A549 (cell line): ENCODE results near the gene SLC5A5. TPM values are rescaled to one million over a fixed set of nuclear protein-coding genes. Genes with fewer than 3 reads are reported as not detected.

ENCODE experiments used
- ATAC-seq, 2 experiments: fragments of 200-7000 bp in 1 of 2; fragments of >200 bp in 1 of 2; cut with Nextera tagmentation in 1 of 2; cut with Tn5 transposase in 1 of 2; 3 replicates each; pipeline versions ENCODE4 v1.8.0 to v1.9.1; 2018 to 2020; ENCODE audit warnings: mild to moderate bottlenecking in 1 of 2, moderate library complexity in 1 of 2
- CTCF ChIA-PET: fragments of 300-600 bp; sonication (Branson Sonifier 250); formaldehyde crosslinking; extraction: SDS; loops from one replicate; lab custom pipeline; 2021; ENCODE audit warnings: antibody characterized with exemption, inconsistent platforms; lab: Yijun Ruan, JAX
- POLR2A ChIA-PET: fragments of 350-600 bp; formaldehyde crosslinking; extraction: SDS; loops from one replicate; lab custom pipeline; 2021; ENCODE audit warnings: antibody characterized with exemption, inconsistent platforms; lab: Yijun Ruan, JAX
- DNase-seq, 2 experiments: peaks; one replicate each; pipeline versions ENCODE4 v3.0.0 to v3.0.0-alpha.2; 2011 to 2016; ENCODE audit warnings: low read depth in 1 of 2, low spot score in 1 of 2
- FAIRE-seq: peaks from 2 replicates; lab custom pipeline; 2011; peaks lifted over from hg19 to GRCh38; lab: Jason Lieb, UNC
- H3K27ac ChIP-seq, 2 experiments: fragments of >200 bp; sonication (Bioruptor Twin); formaldehyde crosslinking; 3 replicates each; pipeline ENCODE4 v1.5.1; 2016 to 2017
- H3K4me1 ChIP-seq: fragments of >200 bp; sonication (Bioruptor Twin); formaldehyde crosslinking; 3 replicates; pipeline ENCODE4 v1.6.1; 2016
- H3K4me2 ChIP-seq: fragments of >200 bp; sonication (Bioruptor Twin); formaldehyde crosslinking; 3 replicates; pipeline ENCODE4 v1.6.1; 2016
- H3K4me3 ChIP-seq: fragments of >200 bp; sonication (Bioruptor Twin); formaldehyde crosslinking; 3 replicates; pipeline ENCODE4 v1.5.1; 2016
- H3K9me3 ChIP-seq: fragments of >200 bp; sonication (Bioruptor Twin); formaldehyde crosslinking; 3 replicates; pipeline ENCODE4 v1.6.1; 2016
- BHLHE40 ChIP-seq: IDR thresholded peaks from 2 replicates; pipeline ENCODE4 v1.6.1; 2012; ENCODE audit warnings: low read depth, low read length, inconsistent platforms
- CHD2 ChIP-seq: fragments of 150-350 bp; IDR thresholded peaks from 2 replicates; pipeline ENCODE4 v1.6.1; 2014; ENCODE audit warnings: low read length; ENCODE audit not compliant: partially characterized antibody
- EHMT2 ChIP-seq: fragments of 200-600 bp; sonication (generic); IDR thresholded peaks from 2 replicates; pipeline ENCODE4 v1.6.1; 2016; ENCODE audit warnings: antibody characterized with exemption, low read depth, mild to moderate bottlenecking, moderate library complexity
- ESRRA ChIP-seq: fragments of 150-350 bp; IDR thresholded peaks from 2 replicates; pipeline ENCODE4 v1.6.1; 2014; ENCODE audit warnings: mild to moderate bottlenecking, low read length, borderline replicate concordance
- FOSB ChIP-seq: fragments of 250-450 bp; sonication (Bioruptor Pico); IDR thresholded peaks from 2 replicates; pipeline ENCODE4 v1.5.0; 2020; ENCODE audit warnings: mild to moderate bottlenecking, moderate library complexity
- FOSL2 ChIP-seq, 2 experiments: fragments of 450-650 bp in 1 of 2; fragments of >200 bp in 1 of 2; sonication (Bioruptor Twin) in 1 of 2; formaldehyde crosslinking; IDR thresholded peaks; 2 replicates each; pipeline versions ENCODE4 v1.5.0 to v1.6.1; 2016 to 2020; ENCODE audit warnings: mild to moderate bottlenecking in 1 of 2, moderate library complexity in 1 of 2
- HDAC2 ChIP-seq: fragments of 200-600 bp; sonication (generic); IDR thresholded peaks from 2 replicates; pipeline ENCODE4 v1.6.1; 2016
- HEYL ChIP-seq: fragments of 250-450 bp; sonication (Bioruptor Pico); IDR thresholded peaks from 2 replicates; pipeline ENCODE4 v1.8.0; 2021; ENCODE audit warnings: mild to moderate bottlenecking, moderate library complexity
- HOXA7 ChIP-seq: fragments of 250-450 bp; sonication (Bioruptor Pico); IDR thresholded peaks from 2 replicates; pipeline ENCODE4 v1.5.0; 2020; ENCODE audit warnings: mild to moderate bottlenecking, moderate library complexity
- HOXB13 ChIP-seq: fragments of 250-450 bp; sonication (Bioruptor Pico); IDR thresholded peaks from 2 replicates; pipeline ENCODE4 v1.5.0; 2020; ENCODE audit warnings: low read depth, mild to moderate bottlenecking, moderate library complexity
- KDM1A ChIP-seq: fragments of 200-600 bp; sonication (generic); IDR thresholded peaks from 2 replicates; pipeline ENCODE4 v1.6.1; 2016; ENCODE audit warnings: low read depth, mild to moderate bottlenecking
- MAZ ChIP-seq: fragments of 150-350 bp; IDR thresholded peaks from 2 replicates; pipeline ENCODE4 v1.6.1; 2014; ENCODE audit warnings: antibody characterized with exemption, low read depth, low read length, borderline replicate concordance
- RFX5 ChIP-seq: fragments of 450-650 bp; IDR thresholded peaks from 2 replicates; pipeline ENCODE4 v1.7.1; 2014; ENCODE audit warnings: antibody characterized with exemption, mild to moderate bottlenecking, moderate library complexity
- RNF2 ChIP-seq: fragments of 200-600 bp; sonication (generic); IDR thresholded peaks from 2 replicates; pipeline ENCODE4 v1.6.1; 2016; ENCODE audit warnings: low read depth, mild to moderate bottlenecking, antibody characterized with exemption, moderate library complexity, borderline replicate concordance
- TFCP2L1 ChIP-seq: fragments of 250-450 bp; sonication (Bioruptor Pico); IDR thresholded peaks from 2 replicates; pipeline ENCODE4 v1.5.0; 2021; ENCODE audit warnings: mild to moderate bottlenecking
- ZFP36 ChIP-seq: fragments of 450-650 bp; IDR thresholded peaks from 2 replicates; pipeline ENCODE4 v1.6.1; 2014; ENCODE audit warnings: borderline replicate concordance; ENCODE audit not compliant: partially characterized antibody
- WGBS: methylation state at CpG from one replicate; pipeline ENCODE4 v1.1.6; 2017; ENCODE audit errors: missing lambda C conversion rate; 5-methylcytosine and 5-hydroxymethylcytosine counted together
- polyA plus RNA-seq, 4 experiments: library from polyadenylated mRNA; depleted of rRNA in 3 of 4; stranded (reverse); fragments of >200 nt; fragmentation: RNase III in 1 of 4; extraction: RNeasy Plus Mini Kit Qiagen cat#74134 plus additional on column Dnase treatment in 1 of 4; gene quantifications; 2 replicates in 3 of 4; 3 replicates in 1 of 4; pipeline ENCODE4 v1.2.3, GENCODE V29; 2011 to 2017
- TF ChIP-seq, protein P1 (sequence below): fragments of 450-650 bp; IDR thresholded peaks from 2 replicates; pipeline ENCODE4 v1.6.1; 2014; ENCODE audit warnings: antibody characterized with exemption
- TF ChIP-seq, protein P2 (sequence below): fragments of 250-450 bp; sonication (Bioruptor Pico); IDR thresholded peaks from 2 replicates; pipeline ENCODE4 v1.5.0; 2020; ENCODE audit warnings: low read depth, mild to moderate bottlenecking, moderate library complexity
- TF ChIP-seq, protein P3 (sequence below): fragments of >200 bp; sonication (Bioruptor Twin); formaldehyde crosslinking; IDR thresholded peaks from 3 replicates; pipeline ENCODE4 v1.6.1; 2016
- TF ChIP-seq, protein P4 (sequence below): fragments of 150-350 bp; IDR thresholded peaks from 2 replicates; pipeline ENCODE4 v1.6.1; 2014; ENCODE audit warnings: low read depth, mild to moderate bottlenecking, low read length
- TF ChIP-seq, protein P5 (sequence below): fragments of 200-600 bp; sonication (generic); IDR thresholded peaks from 2 replicates; pipeline ENCODE4 v1.6.1; 2016; ENCODE audit warnings: antibody characterized with exemption, mild to moderate bottlenecking, moderate library complexity

Gene SLC5A5
- polyA plus RNA-seq, 2 of the 4 experiments (the other 2 are of a cell fraction): 0.06 to 0.25 TPM

DNA sequence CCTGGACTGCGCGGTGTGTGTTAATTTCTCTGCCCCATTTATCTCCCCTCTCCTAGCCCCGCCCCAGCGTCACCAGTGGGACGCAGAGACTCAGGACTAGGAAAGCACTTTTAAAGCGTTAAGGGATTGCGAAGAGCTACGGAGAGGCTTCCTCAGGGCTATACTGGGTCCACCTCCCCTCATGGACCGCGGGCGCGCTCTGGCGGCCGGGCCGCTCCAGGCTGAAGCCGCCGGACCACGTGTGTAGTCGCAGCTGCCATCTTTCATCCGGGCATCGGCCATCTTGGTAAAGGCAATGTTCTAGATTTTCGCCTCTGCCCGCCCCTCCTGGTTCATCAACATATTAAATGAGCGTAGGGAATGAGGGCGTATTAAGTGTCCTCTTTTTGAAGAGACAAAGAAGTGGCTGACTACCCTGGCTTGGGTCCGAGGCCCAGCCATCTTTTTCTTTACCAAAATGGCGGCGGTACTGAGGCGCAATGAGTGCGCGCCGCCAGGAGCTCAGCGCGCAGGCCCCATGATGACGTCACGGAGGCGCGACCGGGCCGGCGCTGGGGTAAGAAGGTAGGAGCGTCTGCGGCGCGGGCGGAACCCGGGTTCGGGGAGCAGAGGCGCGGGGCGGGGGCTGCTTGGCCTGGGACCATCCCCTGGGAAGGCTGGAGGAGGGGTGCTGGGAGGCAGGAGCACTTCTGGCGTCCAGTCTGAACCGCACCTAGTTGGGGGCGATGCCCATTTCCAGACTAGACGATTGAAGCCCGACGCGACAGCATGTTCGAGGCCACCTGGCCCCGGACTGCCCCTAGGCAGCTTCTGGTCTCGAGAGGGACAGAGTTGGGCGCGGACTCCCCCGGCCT is 61.0 kb downstream of the SLC5A5 start, which contains the start of gene CCDC124 (continued):
- TF ChIP-seq, protein P1, sequence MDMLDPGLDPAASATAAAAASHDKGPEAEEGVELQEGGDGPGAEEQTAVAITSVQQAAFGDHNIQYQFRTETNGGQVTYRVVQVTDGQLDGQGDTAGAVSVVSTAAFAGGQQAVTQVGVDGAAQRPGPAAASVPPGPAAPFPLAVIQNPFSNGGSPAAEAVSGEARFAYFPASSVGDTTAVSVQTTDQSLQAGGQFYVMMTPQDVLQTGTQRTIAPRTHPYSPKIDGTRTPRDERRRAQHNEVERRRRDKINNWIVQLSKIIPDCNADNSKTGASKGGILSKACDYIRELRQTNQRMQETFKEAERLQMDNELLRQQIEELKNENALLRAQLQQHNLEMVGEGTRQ: peak; percentile 81
- TF ChIP-seq EHMT2 (no peak), ZFP36 (no peak), FOSL2 (IDR thresholded peaks at IDR 0.05) (no peak), FOSL2 (CRISPR knock-in tag; IDR thresholded peaks at IDR 0.05) (peak; percentile 59), RNF2 (no peak), MAZ (0 out of 2 replicates have a peak, but pooled peaks have one; percentile 20)
- TF ChIP-seq, protein P2, sequence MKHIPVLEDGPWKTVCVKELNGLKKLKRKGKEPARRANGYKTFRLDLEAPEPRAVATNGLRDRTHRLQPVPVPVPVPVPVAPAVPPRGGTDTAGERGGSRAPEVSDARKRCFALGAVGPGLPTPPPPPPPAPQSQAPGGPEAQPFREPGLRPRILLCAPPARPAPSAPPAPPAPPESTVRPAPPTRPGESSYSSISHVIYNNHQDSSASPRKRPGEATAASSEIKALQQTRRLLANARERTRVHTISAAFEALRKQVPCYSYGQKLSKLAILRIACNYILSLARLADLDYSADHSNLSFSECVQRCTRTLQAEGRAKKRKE (CRISPR knock-in tag): 0 out of 2 replicates have a peak, but pooled peaks have one; percentile 28

DNA sequence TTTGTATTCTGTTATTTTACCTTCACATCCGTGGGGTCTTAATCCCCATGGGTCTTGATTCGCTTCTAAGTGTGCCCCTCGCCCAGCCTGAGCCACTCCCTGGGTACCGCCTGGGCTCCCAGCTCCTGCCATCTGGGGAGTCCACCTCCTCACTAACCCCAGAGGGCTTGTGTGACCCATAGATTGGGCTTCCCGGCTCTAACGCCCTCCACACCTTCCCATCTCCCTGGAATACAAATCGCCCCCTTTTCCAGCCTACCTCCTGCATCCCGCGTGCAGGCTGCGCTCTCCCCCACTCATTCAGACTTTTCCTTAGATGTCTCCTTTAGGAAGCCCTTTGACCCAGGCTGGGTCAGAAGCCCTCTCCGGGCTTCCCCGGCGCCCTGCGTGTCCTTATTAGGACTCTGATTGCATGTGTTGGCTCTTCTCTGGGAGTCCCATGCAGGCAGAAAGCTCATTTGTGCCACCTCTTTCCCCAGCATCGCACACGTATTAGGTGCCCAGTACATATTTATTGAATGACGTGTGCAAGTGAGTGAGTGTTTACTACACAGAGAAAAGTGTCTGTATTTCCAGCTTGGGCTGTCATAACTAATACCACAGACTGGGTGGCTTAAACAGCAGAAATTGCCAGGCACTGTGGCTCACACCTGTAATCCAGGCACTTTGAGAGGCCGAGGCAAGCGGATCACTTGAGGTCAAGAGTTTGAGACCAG is 61.8 kb downstream of the SLC5A5 start:
- peak overlapping the region; percentile 95 for H3K4me2 ChIP-seq
- peak overlapping the region; percentile 90 for H3K4me3 ChIP-seq
- no peaks in the 10 kb centered on the region for H3K9me3 ChIP-seq
- DNase-seq (no peak), FAIRE-seq (no peak), ATAC-seq (peak in 1 of 2 experiments; percentile 6; a peak in 2 of 6 replicates)
- TF ChIP-seq HOXA7 (CRISPR knock-in tag): no peak
- no peak for TF ChIP-seq HEYL
- no peak for TF ChIP-seq HDAC2
- no peak for TF ChIP-seq RFX5
- CTCF ChIA-PET: interaction anchor here (0.8 to 24.1 kb wide), 24 partner anchors 9 to 218 kb away, joined by 3 to 493 read pairs (median 7); partner anchors contain the start of genes RPL18A and SLC5A5
- H3K4me1 ChIP-seq: peaks cover 9% of the 10 kb centered on the region
- POLR2A ChIA-PET: interaction anchor here (0.6 to 2.2 kb wide), 12 partner anchors 12 to 1152 kb away, joined by 3 to 48 read pairs (median 4); partner anchors contain the start of genes RPL18A and SLC5A5
- 13% methylated on average over 19 of the region's 19 CpGs for WGBS
- H3K27ac ChIP-seq: peak overlapping the region; percentile 89 to 91

DNA sequence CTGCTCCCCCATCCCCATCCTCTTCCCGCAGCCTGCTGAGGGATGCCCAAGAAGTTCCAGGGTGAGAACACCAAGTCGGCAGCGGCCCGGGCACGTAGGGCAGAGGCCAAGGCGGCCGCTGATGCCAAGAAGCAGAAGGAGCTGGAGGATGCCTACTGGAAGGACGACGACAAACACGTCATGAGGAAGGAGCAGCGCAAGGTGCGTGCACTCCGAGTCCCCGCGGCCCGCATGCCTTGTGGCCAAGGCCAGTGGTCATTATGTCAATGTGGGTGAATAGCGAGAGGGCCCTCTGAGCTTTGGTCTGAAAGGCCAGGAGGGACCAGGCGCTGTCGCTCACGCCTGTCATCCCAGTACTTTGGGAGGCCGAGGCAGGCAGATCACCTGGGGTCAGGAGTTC is 64.6 kb downstream of the SLC5A5 start:
- DNase-seq (no peak), ATAC-seq (no peak), FAIRE-seq (no peak)
- H3K9me3 ChIP-seq: no peaks in the 10 kb centered on the region
- ChIA-PET CTCF (interaction anchor here (0.7 to 24.1 kb wide), 8 partner anchors 11 to 465 kb away, joined by 3 to 493 read pairs (median 10); partner anchors contain the start of gene SLC5A5), POLR2A (no interaction called here)
- no peak overlapping the region for H3K4me2 ChIP-seq
- H3K4me1 ChIP-seq: peaks cover 9% of the 10 kb centered on the region
- WGBS: 96% methylated on average over 10 of the region's 21 CpGs
- H3K27ac ChIP-seq: no peak overlapping the region
- H3K4me3 ChIP-seq: no peak overlapping the region
- TF ChIP-seq FOSL2 (IDR thresholded peaks at IDR 0.05) (no peak), FOSL2 (CRISPR knock-in tag; IDR thresholded peaks at IDR 0.05) (no peak), CHD2 (no peak), FOSB (CRISPR knock-in tag) (no peak), TFCP2L1 (CRISPR knock-in tag) (no peak), HOXB13 (no peak), KDM1A (no peak), ESRRA (no peak), BHLHE40 (no peak), HOXA7 (CRISPR knock-in tag) (no peak)
- TF ChIP-seq, protein P2 (CRISPR knock-in tag): no peak
- TF ChIP-seq, protein P3, sequence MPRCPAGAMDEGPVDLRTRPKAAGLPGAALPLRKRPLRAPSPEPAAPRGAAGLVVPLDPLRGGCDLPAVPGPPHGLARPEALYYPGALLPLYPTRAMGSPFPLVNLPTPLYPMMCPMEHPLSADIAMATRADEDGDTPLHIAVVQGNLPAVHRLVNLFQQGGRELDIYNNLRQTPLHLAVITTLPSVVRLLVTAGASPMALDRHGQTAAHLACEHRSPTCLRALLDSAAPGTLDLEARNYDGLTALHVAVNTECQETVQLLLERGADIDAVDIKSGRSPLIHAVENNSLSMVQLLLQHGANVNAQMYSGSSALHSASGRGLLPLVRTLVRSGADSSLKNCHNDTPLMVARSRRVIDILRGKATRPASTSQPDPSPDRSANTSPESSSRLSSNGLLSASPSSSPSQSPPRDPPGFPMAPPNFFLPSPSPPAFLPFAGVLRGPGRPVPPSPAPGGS: no peak
- TF ChIP-seq, protein P4, sequence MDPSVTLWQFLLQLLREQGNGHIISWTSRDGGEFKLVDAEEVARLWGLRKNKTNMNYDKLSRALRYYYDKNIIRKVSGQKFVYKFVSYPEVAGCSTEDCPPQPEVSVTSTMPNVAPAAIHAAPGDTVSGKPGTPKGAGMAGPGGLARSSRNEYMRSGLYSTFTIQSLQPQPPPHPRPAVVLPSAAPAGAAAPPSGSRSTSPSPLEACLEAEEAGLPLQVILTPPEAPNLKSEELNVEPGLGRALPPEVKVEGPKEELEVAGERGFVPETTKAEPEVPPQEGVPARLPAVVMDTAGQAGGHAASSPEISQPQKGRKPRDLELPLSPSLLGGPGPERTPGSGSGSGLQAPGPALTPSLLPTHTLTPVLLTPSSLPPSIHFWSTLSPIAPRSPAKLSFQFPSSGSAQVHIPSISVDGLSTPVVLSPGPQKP: no peak
- TF ChIP-seq, protein P5, sequence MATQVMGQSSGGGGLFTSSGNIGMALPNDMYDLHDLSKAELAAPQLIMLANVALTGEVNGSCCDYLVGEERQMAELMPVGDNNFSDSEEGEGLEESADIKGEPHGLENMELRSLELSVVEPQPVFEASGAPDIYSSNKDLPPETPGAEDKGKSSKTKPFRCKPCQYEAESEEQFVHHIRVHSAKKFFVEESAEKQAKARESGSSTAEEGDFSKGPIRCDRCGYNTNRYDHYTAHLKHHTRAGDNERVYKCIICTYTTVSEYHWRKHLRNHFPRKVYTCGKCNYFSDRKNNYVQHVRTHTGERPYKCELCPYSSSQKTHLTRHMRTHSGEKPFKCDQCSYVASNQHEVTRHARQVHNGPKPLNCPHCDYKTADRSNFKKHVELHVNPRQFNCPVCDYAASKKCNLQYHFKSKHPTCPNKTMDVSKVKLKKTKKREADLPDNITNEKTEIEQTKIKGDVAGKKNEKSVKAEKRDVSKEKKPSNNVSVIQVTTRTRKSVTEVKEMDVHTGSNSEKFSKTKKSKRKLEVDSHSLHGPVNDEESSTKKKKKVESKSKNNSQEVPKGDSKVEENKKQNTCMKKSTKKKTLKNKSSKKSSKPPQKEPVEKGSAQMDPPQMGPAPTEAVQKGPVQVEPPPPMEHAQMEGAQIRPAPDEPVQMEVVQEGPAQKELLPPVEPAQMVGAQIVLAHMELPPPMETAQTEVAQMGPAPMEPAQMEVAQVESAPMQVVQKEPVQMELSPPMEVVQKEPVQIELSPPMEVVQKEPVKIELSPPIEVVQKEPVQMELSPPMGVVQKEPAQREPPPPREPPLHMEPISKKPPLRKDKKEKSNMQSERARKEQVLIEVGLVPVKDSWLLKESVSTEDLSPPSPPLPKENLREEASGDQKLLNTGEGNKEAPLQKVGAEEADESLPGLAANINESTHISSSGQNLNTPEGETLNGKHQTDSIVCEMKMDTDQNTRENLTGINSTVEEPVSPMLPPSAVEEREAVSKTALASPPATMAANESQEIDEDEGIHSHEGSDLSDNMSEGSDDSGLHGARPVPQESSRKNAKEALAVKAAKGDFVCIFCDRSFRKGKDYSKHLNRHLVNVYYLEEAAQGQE: no peak
